ENCODE measurements around the gene SOBP.

- TF ChIP-seq CTCF (IDR thresholded peaks at IDR 0.05) (no peak), POLR2A (IDR thresholded peaks at IDR 0.05) (no peak), POLR2AphosphoS5 (IDR thresholded peaks at IDR 0.05) (no peak)
Observed at GRCh38 chr6:107533415-107534059, 43.6 kb downstream of the SOBP start.

All from breast epithelium (tissue), 3 donors.